ENCODE measurements around the gene AGRN.
"Not testable (repeated sequence)": the region's sequence is repeated elsewhere in the genome, so short reads cannot be mapped to it uniquely, and the experiment has no call there.

AGRN gene

GRCh38 chr1:1067860-1068516, 48.1 kb downstream of the AGRN start:
- no peak for DNase-seq

- DNase-seq: no peak
Measured at GRCh38 chr1:1068517-1069055, 48.7 kb downstream of the AGRN start.

GRCh38 chr1:1069056-1069710, 49.3 kb downstream of the AGRN start:
- DNase-seq: no peak

- DNase-seq: no peak
Measured at GRCh38 chr1:1069711-1070676, 50.1 kb downstream of the AGRN start.

GRCh38 chr1:1071486-1072298, 51.8 kb downstream of the AGRN start:
- no peak for DNase-seq

- DNase-seq: no peak
Measured at GRCh38 chr1:1072299-1072848, 52.5 kb downstream of the AGRN start.

GRCh38 chr1:1072849-1073742, 53.2 kb downstream of the AGRN start:
- no peak for DNase-seq

GRCh38 chr1:1073743-1074587, 54.0 kb downstream of the AGRN start, which contains the start of gene RNF223:
Gene RNF223, minus strand, starts transcription at chr1:1074306. Its CDS starts 1,740 bp downstream, at chr1:1072566.
- no peak for DNase-seq

- DNase-seq: no peak
Measured at GRCh38 chr1:1074631-1075147, 54.8 kb downstream of the AGRN start.

GRCh38 chr1:1075148-1075935, 55.4 kb downstream of the AGRN start:
- DNase-seq: no peak

- not testable (repeated sequence) for DNase-seq
Measured at GRCh38 chr1:1077396-1077795, 57.5 kb downstream of the AGRN start.

- no peak for DNase-seq
Measured at GRCh38 chr1:1079408-1080121, 59.6 kb downstream of the AGRN start.

- DNase-seq: no peak
Measured at GRCh38 chr1:1080122-1080757, 60.3 kb downstream of the AGRN start.

- no peak for DNase-seq
Measured at GRCh38 chr1:1080951-1081310, 61.0 kb downstream of the AGRN start.

GRCh38 chr1:1081311-1082238, 61.7 kb downstream of the AGRN start:
- DNase-seq: no peak

- DNase-seq: no peak
Measured at GRCh38 chr1:1082239-1082775, 62.4 kb downstream of the AGRN start.

All from SIG-M5 (cell line).